Embryonic facial prominence (tissue), 1 donor: Measurements from ENCODE around the gene SZRD1.

ENCODE experiments used
- DNase-seq: peaks from one replicate; pipeline ENCODE4 v3.0.0-alpha.2; 2016; ENCODE audit errors: extremely low spot score

SZRD1 gene

DNA sequence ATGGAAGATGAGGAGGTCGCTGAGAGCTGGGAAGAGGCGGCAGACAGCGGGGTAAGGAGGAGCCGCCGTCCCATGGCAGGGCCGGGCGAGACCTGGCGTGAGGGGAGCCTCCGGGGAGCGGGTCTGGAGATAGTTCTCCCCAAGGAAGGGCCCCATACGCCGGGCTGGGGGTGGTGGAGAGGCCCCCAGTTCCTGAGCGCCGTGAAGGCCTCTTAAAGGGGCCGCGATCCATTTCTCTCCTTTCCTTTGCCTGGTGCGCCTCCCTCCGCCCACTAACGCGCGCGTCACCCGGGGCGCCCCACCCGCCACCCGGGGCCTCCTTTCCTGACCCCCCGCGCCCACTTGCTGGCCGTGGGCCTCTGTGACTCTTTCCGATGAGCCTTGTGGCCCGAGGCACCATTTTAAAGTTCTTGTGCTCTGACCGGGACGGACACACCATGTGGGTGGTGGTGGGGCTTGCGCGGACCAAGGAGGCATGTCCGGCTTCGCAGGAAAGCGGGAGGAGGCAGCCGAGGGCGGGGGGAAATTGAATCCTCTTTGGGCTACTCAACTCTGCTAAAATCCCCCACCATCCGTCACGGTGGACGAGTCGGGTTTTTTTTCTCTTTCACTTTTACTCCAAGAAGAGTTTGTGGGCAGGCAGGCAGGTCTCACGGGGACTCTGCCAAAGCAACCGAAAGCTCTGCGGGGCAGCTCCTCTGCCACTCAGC, 371 bp downstream of the SZRD1 start:
- DNase-seq = no peak

DNA sequence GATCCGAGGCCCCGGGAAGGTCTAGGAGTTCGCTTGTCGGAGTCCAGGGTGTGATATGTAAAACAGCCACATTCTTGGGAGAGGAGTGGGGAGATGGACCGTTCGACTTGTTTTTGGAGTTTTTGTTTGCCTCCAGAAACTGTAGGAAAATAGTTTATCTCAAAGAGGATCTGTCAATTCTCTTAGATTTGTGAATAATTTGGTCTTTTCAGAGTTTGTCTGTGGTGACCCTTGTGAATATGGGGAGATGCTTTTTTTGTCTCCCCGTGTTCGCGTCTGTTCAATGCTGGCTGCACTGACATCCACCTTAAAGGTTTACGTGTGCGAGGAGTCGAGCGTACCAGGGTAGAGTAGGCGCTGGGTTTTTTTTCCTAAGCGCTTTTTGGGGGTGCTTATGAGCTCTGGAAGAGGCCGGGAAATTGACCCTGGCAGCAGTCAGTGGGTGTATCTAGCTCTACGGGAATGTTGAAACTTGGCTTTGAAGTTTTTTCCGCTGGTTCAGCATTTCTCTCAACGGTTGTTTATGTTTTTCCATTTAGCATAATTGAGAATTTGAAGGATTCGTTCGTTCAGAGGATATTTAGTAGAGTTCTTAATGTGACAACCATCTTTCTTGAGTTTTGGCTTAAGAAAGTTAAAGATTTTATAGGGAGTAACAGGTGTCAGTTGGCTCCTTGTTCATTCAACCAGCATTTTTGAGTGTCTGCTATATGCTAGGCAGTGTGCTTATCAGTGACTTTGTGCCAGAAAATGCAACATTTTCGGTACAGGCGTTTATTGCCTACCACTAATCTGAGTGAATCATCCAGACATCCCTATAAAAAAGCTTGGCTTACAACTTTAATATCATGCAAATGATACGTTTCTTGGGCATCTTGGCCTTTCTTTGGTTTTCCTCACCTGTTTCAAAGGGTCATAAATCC, 1.2 kb downstream of the SZRD1 start:
- DNase-seq = no peak

DNA sequence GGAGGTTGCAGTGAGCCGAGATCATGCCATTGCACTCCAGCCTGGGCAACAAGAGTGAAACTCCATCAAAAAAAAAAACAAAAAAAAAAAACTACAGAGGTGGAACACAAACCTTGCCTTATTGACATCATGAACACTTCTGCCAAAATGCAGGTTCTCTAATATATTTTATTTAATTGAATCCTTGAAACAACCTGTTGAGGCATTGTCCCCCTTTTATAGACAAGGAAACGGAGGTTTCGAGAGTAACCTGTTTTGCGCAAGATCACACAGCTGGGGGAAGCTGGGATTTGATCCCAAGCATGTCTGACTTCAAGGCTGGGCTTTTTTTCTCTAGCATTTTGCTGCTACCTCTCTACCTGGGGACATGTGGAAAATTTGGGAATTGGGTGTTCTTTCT, 2.8 kb downstream of the SZRD1 start:
- no peak for DNase-seq

DNA sequence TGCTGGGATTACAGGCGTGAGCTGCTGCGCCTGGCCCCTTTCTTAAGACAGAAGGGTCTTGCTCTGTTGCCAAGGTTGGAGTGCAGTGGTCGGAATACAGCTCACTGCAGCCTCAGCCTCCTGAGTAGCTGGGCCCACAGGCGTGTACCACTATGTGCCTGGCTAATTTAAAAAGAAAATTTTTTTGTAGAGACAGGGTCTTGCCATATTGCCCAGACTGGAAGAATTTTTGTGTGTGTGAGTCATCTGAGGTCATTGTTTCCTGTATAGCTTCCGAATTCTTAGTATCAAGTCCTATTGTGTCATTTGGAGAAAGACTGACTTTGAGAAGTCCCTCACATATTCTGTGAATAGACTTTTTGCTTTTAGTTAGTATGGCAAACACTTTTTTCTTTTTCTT, 4.7 kb downstream of the SZRD1 start:
- no peak for DNase-seq

DNA sequence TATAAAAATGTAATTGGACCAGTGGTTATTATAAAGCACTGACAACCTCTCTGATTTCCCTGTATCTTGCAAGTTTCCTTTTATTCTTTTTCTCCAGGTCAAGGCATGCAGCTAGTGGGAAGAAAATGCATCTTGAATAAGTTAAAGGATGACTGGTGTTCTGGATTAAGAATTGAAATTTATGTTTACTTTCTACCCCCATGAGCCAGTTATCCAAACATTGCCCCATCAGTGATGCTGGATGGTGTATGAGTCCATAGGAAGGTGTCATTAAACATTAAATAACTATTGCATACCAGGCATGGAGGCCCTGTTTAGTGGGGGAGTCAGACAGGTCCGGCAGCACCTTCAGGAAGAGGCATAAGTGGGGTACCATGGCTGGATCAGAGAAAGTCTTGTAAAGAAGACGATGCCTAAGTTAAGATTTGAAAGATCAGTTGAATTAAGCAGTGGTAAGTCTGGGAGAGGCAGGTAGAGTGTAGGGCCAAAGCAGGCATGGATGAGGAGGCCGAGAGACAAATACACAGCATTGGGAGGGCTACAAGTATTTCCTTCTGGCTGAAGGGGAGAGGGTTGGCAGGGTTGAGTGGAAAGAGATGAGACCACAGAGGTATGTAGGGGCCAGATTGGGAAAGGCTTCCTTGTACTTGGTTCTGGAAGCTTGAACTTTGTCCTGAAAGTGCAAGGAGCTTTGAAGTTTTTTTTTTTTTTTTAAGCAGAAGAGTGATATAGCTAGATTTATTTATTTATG, 5.7 kb downstream of the SZRD1 start:
- no peak for DNase-seq

DNA sequence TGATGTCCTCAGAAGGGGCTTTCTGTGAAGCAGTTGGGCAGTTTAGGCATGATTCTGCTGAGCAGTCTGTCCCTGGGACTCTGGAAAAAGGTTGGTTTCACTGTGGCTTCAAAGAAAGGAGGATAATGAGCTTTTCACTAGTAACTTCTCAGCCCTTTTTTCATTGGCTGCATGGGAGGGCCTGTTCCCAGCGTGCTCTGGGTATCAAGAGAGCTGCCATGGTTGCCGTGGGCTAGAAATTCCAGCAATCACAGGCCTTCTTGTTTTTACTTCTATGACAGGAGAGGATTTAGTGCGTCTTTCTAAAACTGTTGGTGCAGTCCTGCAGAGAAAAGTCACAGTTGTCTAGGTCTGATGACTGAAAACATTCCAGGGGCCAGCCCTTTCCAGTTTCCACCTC, 7.2 kb downstream of the SZRD1 start:
- no peak for DNase-seq

DNA sequence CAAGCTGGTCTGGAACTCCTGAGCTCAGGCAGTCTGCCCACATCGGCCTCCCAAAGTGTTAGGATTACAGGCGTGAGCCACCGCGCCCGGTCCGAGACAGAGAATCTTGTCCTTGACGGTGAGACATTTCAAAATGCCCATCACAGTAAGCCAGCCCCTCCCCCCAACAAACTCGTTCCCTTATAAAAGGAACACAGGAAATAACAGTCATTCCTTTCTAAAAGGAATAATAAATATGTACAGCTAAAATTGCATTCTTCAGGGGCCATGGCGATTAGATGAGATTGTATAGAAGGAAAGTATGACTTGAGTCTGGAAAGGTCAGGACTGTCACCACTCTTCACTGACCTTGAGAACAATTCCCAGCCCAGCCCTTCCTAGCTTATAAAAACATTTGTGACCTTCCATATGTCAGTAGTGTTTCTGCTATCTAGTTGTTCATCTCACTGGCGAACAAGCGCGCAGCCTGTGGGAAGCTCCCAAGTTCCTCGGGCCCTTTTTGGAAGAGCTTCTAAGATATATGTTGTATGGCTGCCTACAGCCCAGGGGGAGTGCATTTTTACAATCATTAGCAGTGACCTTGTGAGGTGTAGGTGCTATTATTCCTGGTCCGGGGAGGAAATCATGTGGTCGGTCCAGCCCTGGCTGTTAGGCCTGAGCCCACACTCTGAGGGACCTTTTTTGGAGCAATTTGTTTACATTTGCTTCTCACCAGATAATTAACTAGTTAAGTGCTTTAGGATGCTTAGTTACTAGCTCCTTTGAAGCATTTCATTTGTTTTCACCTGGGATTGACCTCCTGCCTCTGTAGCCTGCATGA, 8.7 kb downstream of the SZRD1 start:
- no peak for DNase-seq

DNA sequence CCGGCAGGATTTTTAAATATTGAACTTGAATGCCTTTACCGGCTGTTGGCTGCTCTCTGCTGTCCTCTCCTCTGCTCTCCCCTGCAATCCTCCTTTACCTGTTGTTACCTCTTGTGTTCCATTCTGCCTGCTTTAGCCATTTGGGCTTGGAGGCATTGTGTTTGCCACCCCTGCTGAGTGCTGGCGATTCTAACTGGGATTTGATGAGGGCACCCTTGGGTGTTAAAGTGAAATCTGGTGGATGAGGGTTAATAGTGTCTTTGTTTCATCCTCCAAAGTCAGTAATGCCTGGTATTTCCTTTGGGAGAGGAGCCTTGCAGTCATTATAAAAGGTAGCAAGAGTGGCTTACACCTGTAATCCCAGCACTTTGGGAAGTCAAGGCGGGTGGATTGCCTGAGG, 9.9 kb downstream of the SZRD1 start:
- DNase-seq = no peak

DNA sequence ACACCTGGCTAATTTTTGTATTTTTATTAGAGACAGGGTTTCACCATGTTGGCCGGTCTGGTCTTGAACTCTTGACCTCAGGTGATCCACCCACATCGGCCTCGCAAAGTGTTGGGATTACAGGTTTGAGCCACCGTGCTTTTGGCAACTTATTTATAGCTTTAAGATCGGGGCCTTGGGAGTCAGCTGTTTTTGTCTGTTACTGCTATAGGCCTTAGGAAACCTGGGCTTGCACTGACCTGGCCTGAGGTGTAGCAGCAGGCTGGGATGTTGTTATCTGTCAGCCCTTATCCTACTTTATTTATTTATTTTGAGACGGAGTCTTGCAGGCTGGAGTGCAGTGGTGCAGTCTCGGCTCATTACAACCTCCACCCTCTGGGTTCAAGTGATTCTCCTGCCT, 11.4 kb downstream of the SZRD1 start:
- DNase-seq = no peak

DNA sequence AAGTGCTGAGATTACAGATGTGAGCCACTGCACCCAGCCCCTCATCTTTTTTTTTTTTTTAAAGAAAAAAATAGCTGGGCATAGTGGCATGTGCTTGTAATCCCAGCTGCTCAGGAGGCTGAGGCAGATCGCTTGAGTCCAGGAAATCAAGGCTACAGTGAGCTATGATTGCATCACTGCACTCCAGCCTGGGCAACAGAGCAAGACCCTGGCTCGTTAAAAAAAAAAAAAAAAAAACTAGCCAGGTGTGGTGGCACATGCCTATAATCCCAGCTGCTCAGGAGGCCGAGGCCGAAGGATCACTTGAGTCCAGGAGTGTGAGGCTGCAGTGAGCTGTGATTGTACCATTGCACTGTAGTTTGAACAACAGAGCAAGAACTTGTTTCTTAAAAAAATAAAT, 13.8 kb downstream of the SZRD1 start:
- DNase-seq = no peak

DNA sequence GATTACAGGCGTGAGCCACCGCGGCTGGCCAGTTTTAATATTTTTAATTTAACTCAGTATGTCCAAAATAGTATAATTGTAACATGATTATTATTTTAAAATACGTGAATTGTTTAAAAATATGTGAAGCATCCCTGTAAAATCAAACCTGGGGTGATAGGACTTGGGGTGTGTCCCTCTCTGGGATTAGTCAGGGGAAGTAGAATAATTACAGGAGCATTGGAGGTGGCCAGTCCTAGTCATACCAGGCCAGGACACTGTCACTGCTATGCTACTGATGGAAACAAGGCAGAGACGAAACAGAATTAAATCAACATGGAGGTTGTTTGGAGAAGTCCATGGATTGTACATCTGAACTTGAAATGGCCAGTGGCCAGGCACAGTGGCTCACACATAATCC, 16.8 kb downstream of the SZRD1 start:
- no peak for DNase-seq

DNA sequence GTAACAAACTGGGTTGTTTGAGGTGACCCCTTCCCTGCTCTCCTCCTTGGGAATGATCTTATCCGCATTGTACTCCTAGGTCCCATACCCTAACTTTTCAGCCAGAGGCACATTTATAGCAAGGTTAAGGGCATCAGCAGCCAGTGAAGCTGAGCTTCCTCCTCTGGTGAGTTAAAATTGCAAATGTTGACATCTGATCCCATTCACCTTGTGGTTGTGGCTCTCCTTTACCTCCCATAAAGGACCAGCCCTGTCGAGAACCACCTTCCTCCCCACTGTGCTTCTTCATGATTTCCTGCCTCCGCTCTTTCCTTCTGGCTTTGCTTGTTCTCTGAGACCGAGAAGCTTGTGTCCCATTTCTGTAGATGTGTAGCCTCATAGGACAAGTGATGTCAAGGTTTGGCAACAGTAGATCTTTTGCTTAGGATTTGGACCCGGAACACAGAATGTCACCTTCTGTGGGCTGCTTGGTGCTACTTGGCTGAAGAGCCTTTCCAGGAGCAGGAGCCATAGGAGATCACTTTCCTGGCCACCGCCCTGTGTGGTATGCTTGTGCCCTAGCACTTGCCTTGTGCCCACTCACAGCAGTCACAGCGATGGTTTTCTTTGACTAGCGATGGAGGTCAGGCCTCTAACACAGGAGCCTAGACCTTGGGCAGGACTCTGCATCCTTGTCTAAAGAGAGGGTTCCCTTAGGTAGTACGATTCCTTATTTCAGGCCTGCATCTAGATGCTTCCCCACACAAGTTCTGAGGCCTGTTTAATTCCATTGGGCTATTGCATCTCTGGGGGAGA, 18.8 kb downstream of the SZRD1 start:
- no peak for DNase-seq

DNA sequence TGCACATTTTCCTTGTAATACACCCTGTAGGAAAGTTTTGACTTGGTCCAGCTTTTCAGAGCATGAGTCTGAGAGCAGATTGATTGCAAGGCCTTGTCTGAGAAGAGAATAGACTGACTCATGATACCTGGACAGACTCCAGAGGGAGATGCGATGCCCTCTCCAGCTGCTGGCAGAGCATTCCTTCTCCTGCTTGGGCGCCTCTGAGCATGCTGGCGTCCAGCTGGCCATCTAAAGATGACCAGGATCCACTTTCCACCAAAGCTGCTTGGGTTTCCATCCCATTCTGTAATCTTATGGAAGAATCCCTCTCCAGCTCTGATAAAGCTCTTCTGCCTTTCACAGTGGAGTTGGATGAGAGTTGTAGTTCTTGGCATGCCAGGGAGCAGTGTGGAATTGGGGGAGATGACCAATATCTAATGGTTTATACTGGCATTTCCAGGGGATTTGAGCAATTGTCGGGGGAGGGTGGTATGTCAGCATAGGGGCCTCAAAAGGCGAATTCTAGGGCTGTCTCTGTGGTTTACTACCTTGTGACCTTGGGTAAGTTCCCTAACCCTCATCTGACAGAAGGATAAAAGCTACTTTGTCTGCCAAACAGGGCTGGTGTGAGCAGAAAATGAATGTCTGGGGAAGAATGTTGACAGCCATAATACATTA, 19.5 kb downstream of the SZRD1 start:
- DNase-seq = no peak

DNA sequence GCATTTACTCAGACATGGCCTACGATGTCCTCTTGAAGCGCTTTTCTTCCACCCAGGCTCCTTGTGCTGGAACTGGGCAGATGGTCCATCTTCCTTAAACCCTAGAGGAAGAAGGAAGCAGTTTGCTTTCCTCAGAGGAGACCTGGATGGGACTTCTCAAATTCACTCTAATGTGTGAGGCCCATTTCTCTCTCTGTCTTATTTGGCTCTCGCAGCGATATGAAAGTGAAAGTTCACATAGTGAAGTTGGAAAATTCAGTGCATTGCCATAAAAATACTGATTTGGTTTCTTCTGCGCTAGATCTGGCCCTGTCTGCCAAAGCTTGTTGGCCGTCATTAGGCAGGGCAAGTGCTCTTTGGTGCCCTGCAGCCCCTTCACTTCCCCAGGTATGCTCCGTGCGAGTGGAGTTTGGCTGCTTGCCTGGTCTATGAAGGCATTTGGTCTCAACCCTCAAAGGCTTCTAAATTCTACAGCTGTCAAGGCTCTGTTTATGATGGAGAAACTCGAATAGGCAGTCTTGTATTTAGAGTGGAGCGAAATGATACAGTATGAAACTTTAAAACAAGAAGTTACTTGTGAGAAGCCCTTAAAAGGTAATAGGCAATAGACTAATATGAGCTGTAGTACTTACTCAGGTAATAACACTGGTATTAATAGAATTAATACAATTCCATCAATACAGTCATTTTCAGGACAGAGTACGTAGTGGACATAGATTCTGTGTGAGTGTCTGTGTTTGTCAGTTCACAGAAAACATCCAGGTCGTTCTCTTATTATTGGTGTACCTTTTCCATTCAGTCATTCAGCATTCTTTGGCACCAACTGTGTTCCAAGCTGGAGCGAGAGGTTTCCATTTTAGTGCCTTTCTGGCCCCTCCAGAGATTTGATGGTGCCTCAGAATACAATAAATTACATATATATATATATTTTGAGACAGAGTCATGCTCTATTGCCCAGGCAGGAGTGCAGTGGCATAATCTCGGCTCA, 20.5 kb downstream of the SZRD1 start:
- no peak for DNase-seq

DNA sequence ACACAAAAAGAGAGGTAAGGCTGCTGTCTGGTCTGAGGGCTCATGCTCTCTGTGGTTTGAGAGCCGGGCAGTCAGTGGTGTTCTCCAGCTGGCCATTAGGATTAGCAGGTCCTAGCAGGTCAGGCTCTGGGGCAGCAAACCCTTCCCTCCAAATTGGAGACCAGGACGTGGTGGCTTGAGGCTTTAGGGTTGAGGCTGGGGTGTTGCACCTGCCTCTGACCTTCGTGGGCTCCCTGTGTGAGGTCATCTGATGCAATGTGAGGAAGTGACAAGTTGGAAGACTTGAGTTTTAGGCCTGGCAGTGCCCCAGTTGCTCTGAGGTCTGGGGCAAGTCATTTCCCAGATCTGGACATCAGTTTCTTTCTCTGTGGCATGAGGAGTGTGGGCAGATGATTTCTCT, 24.4 kb downstream of the SZRD1 start:
- DNase-seq = no peak

DNA sequence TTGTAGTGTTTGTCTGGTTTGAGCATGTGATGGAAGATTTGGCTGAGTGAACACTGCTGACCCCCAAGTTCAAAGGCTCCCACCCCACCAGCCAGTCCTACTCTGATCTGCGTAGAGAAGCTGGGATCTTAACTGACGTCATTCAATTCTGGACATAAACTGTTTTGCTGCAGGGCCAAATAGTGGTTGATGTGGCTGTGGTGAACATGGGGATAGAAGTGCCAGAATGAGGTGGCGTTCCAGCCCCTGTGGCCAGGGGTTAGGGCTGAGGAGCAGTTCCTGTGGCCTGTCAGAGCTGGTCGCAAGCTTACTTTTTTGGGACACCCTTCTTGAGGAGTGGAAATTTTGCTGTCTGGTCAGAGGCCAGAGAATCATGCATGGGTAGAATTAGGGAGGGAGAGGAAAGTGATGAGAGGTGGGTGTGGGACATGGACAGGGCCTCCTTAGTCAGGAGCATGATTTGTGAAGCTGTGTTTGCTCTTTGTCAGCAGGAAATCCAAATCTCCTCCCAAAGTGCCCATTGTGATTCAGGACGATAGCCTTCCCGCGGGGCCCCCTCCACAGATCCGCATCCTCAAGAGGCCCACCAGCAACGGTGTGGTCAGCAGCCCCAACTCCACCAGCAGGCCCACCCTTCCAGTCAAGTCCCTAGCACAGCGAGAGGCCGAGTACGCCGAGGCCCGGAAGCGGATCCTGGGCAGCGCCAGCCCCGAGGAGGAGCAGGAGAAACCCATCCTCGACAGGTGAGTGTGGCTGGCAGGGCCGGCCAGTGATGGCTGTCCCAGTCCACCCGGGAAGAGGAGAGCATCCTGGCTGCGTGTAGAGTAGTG, 25.9 kb downstream of the SZRD1 start:
- no peak for DNase-seq

DNA sequence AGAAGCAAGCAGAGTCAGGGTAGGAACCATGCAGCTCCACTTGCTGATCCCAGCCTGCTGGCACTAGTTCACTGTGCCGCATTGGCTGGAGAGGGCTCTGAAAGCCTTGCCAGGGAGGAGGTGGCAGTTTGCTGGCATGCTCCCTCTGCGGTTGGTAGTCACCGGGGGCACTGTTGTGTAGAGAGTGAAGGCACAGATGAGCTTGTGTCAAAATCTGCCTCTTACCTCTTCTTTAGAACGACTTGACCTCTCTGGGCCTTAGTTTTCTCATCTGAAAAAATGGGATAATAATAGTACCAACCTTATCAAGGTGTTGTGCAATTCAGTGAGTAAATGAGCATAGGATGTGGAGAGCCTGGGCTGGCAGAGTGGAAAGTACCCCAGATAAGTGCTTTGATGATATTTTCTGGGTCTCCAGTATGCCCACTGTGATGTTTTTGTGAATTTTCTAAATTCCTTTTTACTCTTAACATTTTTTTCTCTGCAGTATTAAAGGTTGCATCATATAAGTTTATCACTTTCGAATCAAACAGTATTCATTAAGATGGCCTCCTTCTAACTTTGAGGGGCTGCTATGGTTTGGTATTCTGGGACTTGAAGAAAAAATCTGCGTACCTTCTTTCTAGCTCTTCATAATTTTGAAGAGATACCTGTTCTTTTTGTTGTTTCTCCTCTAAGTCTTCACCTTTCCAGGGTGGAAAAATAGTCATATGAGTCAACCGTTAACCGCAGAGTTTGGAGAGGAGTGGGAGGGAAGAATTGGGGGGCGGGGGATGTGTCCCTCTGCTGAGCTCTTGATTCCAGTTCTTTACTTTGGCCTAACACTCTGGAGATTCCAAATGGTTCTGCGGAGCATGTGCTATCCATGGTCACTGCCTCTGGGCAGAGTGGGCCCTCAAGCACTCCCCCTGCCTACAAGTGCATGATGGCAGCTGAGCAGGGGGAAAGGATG, 26.8 kb downstream of the SZRD1 start:
- no peak for DNase-seq
